Erythroblast (primary cell): ENCODE measurements around the gene SLC39A11.

Experiments
- GATA1 ChIP-seq: IDR thresholded peaks from 2 replicates; pipeline ENCODE4 v1.6.1; 2011; ENCODE audit warnings: low read depth, mild to moderate bottlenecking, control low read depth, low read length, moderate library complexity
- POLR2A ChIP-seq: IDR thresholded peaks from 2 replicates; pipeline ENCODE4 v1.6.1; 2011; ENCODE audit warnings: mild to moderate bottlenecking, low read length

DNA sequence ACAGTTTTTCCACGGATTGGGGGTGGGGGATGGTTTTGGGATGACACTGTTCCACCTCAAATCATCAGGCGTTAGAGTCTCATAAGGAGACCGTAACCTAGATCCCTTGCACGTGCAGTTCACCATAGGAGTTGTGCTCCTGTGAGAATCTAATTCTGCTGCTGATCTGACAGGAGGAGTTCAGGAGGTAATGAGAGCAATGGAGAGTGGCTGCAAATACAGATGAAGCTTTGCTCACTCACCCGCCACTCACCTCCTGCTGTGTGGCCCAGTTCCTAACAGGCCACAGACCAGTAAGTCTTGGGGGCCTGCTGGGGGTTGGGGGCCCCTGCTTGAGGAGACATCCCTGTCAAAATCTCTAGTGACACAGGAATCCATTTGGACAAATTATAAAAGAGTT is 29.8 kb downstream of the SLC39A11 start:
- TF ChIP-seq POLR2A (no peak), GATA1 (no peak)
